ENCODE data around the gene NASP.

GRCh38 chr1:45604239-45604638, 20.4 kb downstream of the NASP start:
- TF ChIP-seq, protein P1, sequence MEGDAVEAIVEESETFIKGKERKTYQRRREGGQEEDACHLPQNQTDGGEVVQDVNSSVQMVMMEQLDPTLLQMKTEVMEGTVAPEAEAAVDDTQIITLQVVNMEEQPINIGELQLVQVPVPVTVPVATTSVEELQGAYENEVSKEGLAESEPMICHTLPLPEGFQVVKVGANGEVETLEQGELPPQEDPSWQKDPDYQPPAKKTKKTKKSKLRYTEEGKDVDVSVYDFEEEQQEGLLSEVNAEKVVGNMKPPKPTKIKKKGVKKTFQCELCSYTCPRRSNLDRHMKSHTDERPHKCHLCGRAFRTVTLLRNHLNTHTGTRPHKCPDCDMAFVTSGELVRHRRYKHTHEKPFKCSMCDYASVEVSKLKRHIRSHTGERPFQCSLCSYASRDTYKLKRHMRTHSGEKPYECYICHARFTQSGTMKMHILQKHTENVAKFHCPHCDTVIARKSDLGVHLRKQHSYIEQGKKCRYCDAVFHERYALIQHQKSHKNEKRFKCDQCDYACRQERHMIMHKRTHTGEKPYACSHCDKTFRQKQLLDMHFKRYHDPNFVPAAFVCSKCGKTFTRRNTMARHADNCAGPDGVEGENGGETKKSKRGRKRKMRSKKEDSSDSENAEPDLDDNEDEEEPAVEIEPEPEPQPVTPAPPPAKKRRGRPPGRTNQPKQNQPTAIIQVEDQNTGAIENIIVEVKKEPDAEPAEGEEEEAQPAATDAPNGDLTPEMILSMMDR (IDR thresholded peaks at IDR 0.05; ENCODE audit: borderline replicate concordance, extremely low read depth, low read length, poor library complexity, severe bottlenecking): no peak
- no peak for TF ChIP-seq EZH2 (IDR thresholded peaks at IDR 0.05; ENCODE audit: borderline replicate concordance, low read depth, low read length, severe bottlenecking)

Measured in DND-41 (cell line).